Measurements from ENCODE around the gene AMBRA1. TPM values are rescaled to one million over a fixed set of nuclear protein-coding genes. Genes with fewer than 3 reads are reported as not detected.
A peak's percentile ranks its signal among the peaks of the same experiment; 100 is the strongest.

The AMBRA1 gene
- total and polyA plus RNA-seq, 2 of the 8 experiments (the other 6 are each of a cell fraction or from before 2014, with no cell fraction given) = 14.2 to 37.4 TPM

GRCh38 chr11:46504817-46505613 lies 88.8 kb downstream of the AMBRA1 start:
- peaks cover 0 to 2% of the 10 kb centered on the region in 2 experiments for H4K20me1 ChIP-seq (replicated peaks in 1 of 2; ENCODE audit: control insufficient read depth in 1 of 2, insufficient read depth in 2 of 2, low read length in 2 of 2)
- no peak overlapping the region for H3K23ac ChIP-seq (ENCODE audit: insufficient read length)
- no peak overlapping the region for H3K56ac ChIP-seq (replicated peaks; ENCODE audit: insufficient read length, low read depth, low read length)
- H2BK5ac ChIP-seq (ENCODE audit: low read depth, low read length) = 0 out of 2 replicates have a peak overlapping the region, but pooled peaks have one; percentile 18
- H3K9ac ChIP-seq (replicated peaks in 1 of 4; ENCODE audit: extremely low read depth in 1 of 4, low read depth in 3 of 4, low read length in 3 of 4) = no peak overlapping the region
- no peaks in the 10 kb centered on the region for H3K79me2 ChIP-seq (ENCODE audit: control insufficient read depth in 1 of 2, insufficient read depth in 2 of 2, low read length in 2 of 2)
- H2BK12ac ChIP-seq (ENCODE audit: low read depth, low read length) = no peak overlapping the region; the same call in 1 of the 2 replicates
- CTCF ChIA-PET (ENCODE audit: partially characterized antibody) = interaction anchor here (1.3 to 11.1 kb wide), 3 partner anchors 16 to 122 kb away, joined by 5 to 118 read pairs (median 8); no protein-coding TSS in a partner anchor
- peaks cover 6 to 10% (median 7%) of the 10 kb centered on the region in 4 experiments; a peak in 5 of 8 replicates for H3K36me3 ChIP-seq (ENCODE audit: control insufficient read depth in 2 of 4, insufficient read depth in 4 of 4, low read length in 3 of 4)
- no peak overlapping the region for H3K14ac ChIP-seq (ENCODE audit: insufficient read length)
- no peak overlapping the region for H3K4ac ChIP-seq (replicated peaks; ENCODE audit: insufficient read length, low read depth, low read length)
- POLR2A ChIA-PET (ENCODE audit: partially characterized antibody) = no interaction called here
- H3K4me2 ChIP-seq (ENCODE audit: insufficient read depth in 1 of 2, low read depth in 2 of 2, low read length in 2 of 2) = no peak overlapping the region
- no peak overlapping the region for H3K18ac ChIP-seq (ENCODE audit: extremely low read depth, low read length)
- no peak overlapping the region for H4K5ac ChIP-seq (ENCODE audit: insufficient read length, low read depth, low read length)
- H3K27ac ChIP-seq (ENCODE audit: low read depth, low read length) = no peak overlapping the region
- H3K4me3 ChIP-seq (ENCODE audit: extremely low read depth in 1 of 4, insufficient read depth in 2 of 4, low read depth in 3 of 4, low read length in 4 of 4) = no peak overlapping the region
- no peaks in the 10 kb centered on the region for H3K23me2 ChIP-seq (ENCODE audit: low read depth, low read length)
- FAIRE-seq (no peak), DNase-seq (ENCODE audit: low read depth in 1 of 2, low spot score in 2 of 2) (no peak)
- H4K8ac ChIP-seq (ENCODE audit: extremely low read depth, insufficient read depth, low read length) = no peak overlapping the region
- no peaks in the 10 kb centered on the region for H3K9me3 ChIP-seq (ENCODE audit: insufficient read depth in 2 of 2, low read depth in 1 of 2, low read length in 1 of 2)
- no peak overlapping the region for H4K91ac ChIP-seq (replicated peaks; ENCODE audit: insufficient read length, low read length)
- H2BK20ac ChIP-seq (ENCODE audit: low read length) = no peak overlapping the region
- WGBS, 2 experiments (ENCODE audit: extremely low coverage in 1 of 2, insufficient coverage in 1 of 2, insufficient read length in 1 of 2, insufficient replicate concordance in 2 of 2, low coverage in 1 of 2, low lambda C conversion rate in 2 of 2, missing lambda C conversion rate in 1 of 2) = 75% methylated on average over 3 of the region's 3 CpGs; no CpG with 5 or more reads in 1 of the 2 experiments
- H3K79me1 ChIP-seq (ENCODE audit: low read depth, low read length) = peaks cover 4% of the 10 kb centered on the region; the same call in 1 of the 2 replicates
- no peak overlapping the region for H2AK5ac ChIP-seq (ENCODE audit: low read depth, low read length)
- no peak overlapping the region for H2AFZ ChIP-seq (ENCODE audit: low read length)
- peaks cover 2 to 10% (median 5%) of the 10 kb centered on the region in 4 experiments; a peak in 5 of 7 replicates for H3K4me1 ChIP-seq (replicated peaks in 1 of 4; ENCODE audit: control insufficient read depth in 3 of 4, insufficient read depth in 4 of 4, low read length in 3 of 4)
- no peak overlapping the region for H2BK120ac ChIP-seq (replicated peaks; ENCODE audit: low read depth, low read length)
- H3K27me3 ChIP-seq (replicated peaks in 1 of 4; ENCODE audit: control insufficient read depth in 3 of 4, extremely low read depth in 1 of 4, insufficient read depth in 3 of 4, low read length in 3 of 4) = no peaks in the 10 kb centered on the region
- H2BK15ac ChIP-seq (ENCODE audit: low read length) = 0 out of 2 replicates have a peak overlapping the region, but pooled peaks have one; percentile 12
- TF ChIP-seq FOSL1 (IDR thresholded peaks at IDR 0.05; ENCODE audit: insufficient read depth, low read depth, low read length) (no peak), BCL11A (IDR thresholded peaks at IDR 0.05; ENCODE audit: low read depth in 2 of 2, low read length in 2 of 2) (no peak), NANOG (IDR thresholded peaks at IDR 0.05; ENCODE audit: insufficient read depth, low read depth, low read length, poor library complexity, severe bottlenecking) (no peak), CTBP2 (IDR thresholded peaks at IDR 0.05; ENCODE audit: borderline replicate concordance, insufficient read depth, insufficient read length, low read length) (no peak), TAF7 (optimal IDR thresholded peaks at IDR 0.05; ENCODE audit: borderline replicate concordance, low read depth, low read length) (no peak), MAX (IDR thresholded peaks at IDR 0.05) (no peak), KDM4A (IDR thresholded peaks at IDR 0.05; ENCODE audit: low read depth, low read length, severe bottlenecking) (no peak), POLR2AphosphoS5 (IDR thresholded peaks at IDR 0.05; ENCODE audit: low read depth, low read length) (no peak), EGR1 (IDR thresholded peaks at IDR 0.05; ENCODE audit: borderline replicate concordance, low read depth, low read length) (no peak), JUN (IDR thresholded peaks at IDR 0.05; ENCODE audit: low read depth, low read length) (no peak), ASH2L (IDR thresholded peaks at IDR 0.05; ENCODE audit: low read length) (no peak), KDM5A (IDR thresholded peaks at IDR 0.05; ENCODE audit: low read length) (no peak)

Data from H1 (cell line).